Stimulated activated CD4-positive, alpha-beta T cell treated with anti-CD3 and anti-CD28 coated beads, Interleukin-2, amount 100 ng/mL, for 24 hours (primary cell): Measurements from ENCODE around the gene TSFM.
"Not testable (repeated sequence)": the region's sequence is repeated elsewhere in the genome, so short reads cannot be mapped to it uniquely, and the experiment has no call there.

Experiments used
- DNase-seq, 2 donors: peaks; one replicate each; pipeline ENCODE4 v3.0.0-alpha.2; 2020

Gene TSFM

GRCh38 chr12:57763881-57764661 is 18.5 kb upstream of the TSFM start:
- DNase-seq, result no peak

DNA sequence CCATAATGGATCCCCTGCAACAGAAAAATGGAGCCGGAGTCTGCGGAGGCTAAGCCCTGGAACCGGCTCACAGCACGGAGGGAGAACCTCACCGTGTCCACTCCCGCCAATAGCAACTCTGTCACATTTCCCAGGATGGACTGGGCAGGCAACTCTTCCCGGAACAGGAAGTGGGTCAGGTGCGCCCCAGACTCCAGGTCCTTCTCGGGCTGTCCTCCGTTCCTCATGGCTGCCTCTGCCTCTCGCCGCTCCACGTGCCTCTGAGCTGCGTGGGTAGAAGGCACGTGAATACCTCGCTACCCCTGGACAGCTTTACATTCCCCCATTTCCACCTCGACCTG is 18.0 kb upstream of the TSFM start:
- DNase-seq, result peak in 1 of 2 donors; percentile 51

DNA sequence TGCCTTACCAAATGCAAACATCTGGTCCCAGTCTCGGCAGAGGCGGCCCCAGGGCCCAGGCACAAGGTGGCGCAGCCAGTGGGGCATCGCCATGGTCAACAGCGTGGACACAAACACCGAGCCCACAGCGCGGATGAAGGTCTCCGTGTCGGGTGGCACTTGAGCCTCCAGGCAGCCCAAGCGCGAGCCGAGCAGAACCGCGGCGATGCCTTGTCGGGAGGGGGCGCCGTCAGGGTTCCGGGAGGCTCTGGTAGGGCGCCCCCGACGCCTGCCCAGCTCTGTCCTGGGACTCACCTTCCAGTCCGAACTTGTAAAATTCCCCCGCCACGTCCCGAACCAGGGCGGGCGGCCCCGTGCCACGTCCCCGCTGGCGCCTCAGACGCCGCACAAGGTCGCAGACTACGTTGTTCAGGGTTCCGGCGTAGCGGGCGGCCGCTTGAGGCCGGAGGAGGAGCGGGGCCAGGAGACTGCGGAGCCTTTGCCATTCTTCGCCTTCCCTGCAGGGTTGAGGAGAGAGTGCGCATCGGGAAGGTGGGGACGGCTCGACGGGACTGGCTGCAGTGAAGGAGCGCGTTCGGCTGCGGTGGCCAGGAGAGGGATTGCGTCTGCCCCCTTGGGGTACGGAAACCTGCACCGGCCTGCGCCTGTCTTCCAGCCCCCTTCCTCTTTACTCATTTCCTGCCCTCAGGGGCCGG is 17.4 kb upstream of the TSFM start:
- DNase-seq, result peak; percentile 65 to 74

DNA sequence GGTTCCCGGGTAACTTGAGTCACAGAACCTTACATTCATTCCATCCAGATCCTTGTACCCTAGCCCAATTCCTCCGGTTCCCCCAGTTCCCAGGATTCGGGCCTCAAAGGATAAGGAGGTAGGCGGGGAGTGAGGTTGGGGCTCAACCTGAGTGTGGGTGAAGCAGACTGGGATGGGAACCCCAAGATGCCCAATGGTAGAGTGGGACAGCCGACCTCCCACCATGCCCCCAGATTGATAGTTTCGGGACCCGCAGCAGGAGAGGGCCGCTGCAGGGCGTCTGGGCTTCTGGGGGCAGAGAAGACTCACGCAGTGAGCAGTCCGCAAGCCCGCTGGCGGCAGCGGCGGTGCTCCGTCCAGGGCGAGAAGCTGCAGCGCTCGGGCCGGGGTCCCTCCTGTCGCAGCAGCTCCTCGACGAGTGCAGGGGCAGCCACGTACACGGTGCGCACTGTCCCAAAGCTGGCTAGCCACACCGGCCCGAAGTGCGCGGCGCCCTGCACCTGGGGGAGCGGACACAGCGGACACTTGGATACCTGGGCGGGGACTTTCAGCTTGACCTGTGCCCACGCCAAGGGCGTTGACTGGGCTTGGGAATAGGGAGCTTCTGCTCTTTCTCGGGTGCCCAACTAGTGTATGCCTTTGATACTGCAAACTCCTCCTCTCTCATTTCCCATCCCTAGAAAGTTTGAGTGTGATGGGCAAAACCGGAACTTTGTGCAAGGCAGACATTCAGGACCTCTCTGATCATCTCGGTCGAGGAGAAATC is 16.7 kb upstream of the TSFM start:
- DNase-seq, result peak in 1 of 2 donors; percentile 33

- no peak for DNase-seq
Observed at GRCh38 chr12:57766464-57767304, 15.9 kb upstream of the TSFM start, which contains the start of gene CYP27B1. Gene CYP27B1 (minus strand): TSS chr12:57767078. CDS start chr12:57767041, 37 bp downstream.

- no peak for DNase-seq
Observed at GRCh38 chr12:57767305-57767698, 15.3 kb upstream of the TSFM start.

DNA sequence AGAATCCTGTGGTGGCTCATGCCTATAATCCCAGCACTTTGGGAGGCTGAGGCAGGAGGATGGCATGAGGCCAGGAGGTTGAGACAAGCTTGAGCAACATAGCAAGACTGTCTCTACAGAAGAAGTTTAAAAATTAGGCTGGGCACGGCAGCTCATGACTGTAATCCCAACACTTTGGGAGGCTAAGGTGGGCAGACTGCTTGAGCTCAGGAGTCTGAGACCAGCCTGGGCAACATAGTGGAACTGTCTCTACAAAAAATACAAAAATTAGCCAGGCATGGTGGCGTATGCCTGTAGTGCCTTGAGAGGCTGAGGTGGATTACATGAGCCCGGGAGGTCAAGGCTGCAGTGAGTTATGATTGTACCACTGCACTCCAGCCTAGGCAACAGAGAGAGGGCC is 14.7 kb upstream of the TSFM start:
- DNase-seq, result no peak

DNA sequence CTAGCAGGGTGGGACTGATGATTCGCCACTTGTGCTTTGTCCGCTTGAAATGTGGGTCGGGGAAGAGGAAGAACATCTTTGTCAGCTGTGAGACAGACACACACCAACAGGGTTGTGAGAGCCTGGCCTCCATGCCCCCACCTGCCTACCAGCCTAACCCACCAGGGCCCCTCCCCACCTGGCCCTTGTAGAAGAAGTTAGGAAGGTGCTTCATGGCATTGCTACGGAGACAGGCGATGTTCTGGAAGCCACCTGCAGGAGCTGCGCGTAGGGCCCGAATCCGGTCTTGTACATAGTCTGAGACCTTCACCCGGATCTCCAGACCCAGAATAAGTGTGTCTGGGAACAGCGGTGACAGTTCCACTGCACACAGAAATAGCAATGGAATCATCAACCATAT is 13.0 kb upstream of the TSFM start:
- DNase-seq, result no peak

GRCh38 chr12:57770734-57771133 is 11.9 kb upstream of the TSFM start:
- DNase-seq, result no peak

- DNase-seq, result peak; percentile 94 to 95
Observed at GRCh38 chr12:57771236-57771872, 11.2 kb upstream of the TSFM start.

DNA sequence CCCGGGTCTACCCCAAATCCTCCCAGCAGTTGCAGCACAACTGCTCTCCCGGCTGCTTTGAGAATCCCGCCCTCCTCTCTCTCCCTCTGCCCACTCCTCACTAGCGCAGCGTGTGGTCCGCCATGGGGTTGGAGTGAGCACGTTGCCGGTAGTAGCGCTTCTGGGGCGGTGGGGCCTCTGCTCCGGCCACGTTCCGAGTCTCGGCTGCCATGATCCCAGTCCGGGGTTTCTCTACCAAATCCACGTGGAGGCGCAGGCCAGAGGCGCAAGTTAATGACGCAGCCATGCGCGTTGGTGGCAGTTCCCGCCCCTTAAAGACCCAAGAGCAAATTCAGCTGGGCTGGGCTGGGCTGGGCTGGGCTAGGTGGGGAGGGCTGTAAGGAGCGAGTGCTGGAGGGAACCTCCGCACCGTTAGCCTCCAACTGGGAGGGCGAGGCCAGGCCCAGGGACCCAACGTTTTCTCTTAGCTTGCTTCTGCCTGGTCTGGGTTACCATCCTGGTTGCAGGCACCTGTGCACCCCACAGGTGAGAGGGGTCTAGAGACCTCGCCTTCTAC is 10.6 kb upstream of the TSFM start, which contains the start of gene METTL1:
Gene METTL1, minus strand, starts transcription at position 233 of the 556 bp plus-strand sequence. Its CDS starts 22 bp downstream, at position 211.
- peak; percentile 92 to 94 for DNase-seq

GRCh38 chr12:57772429-57773322 is 9.9 kb upstream of the TSFM start, which contains the start of gene EEF1AKMT3:
Gene EEF1AKMT3 (plus strand): TSS chr12:57772614. CDS start chr12:57772725, 111 bp downstream.
- DNase-seq, result peak in 1 of 2 donors; percentile 53

GRCh38 chr12:57774634-57775033 is 8.0 kb upstream of the TSFM start:
- DNase-seq, result not testable (repeated sequence)

DNA sequence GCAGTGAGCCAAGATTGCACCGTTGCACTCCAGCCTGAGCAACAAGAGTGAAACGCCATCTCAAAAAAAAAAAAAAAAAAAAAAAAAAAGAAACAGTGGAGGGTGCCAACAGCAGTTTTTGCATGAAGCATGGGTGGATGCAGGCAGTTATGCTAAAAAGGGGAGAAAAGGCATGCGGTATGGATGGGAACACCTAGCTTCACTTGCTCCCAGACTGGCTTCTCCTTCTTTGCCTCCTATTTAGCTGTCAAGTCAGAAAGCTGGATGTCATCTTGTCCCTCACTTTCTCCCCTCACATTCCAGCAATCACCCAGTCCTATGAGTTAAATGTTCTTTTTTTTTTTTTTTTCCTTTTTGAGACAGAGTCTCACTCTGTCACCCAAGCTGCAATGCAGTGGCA is 7.5 kb upstream of the TSFM start:
- no peak for DNase-seq

- no peak for DNase-seq
Observed at GRCh38 chr12:57775563-57776246, 6.9 kb upstream of the TSFM start.

GRCh38 chr12:57776247-57776587 is 6.4 kb upstream of the TSFM start:
- DNase-seq, result no peak

DNA sequence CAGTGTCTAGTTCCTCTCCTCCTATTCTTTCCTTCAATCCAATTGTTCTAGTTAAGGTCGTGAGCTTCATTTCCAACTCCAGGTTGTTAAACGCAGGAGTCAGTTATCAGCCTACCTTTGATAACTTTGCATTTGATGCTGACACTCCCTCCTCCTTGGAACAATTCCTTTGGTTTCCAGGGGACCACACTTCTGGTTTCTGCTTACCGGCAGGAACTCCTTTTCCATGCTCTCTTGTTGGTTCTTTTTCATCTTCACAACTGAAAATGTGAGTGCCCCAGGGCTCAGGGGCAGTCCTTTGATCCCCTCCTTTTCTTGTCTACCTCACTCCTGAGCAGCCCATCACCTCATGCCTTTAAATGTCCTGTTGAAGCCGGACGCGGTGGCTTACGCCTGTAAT is 5.2 kb upstream of the TSFM start:
- DNase-seq, result no peak

- no peak for DNase-seq
Observed at GRCh38 chr12:57777911-57778310, 4.7 kb upstream of the TSFM start.

- DNase-seq, result no peak
Observed at GRCh38 chr12:57779736-57780135, 2.9 kb upstream of the TSFM start.
